Fibroblast of skin of abdomen (primary cell): ENCODE results near the gene STARD3NL.
A peak's percentile ranks its signal among the peaks of the same experiment; 100 is the strongest.

Source experiments
- DNase-seq: peaks from one replicate; pipeline ENCODE4 v3.0.0-alpha.2; 2013

The STARD3NL gene

GRCh38 chr7:38185395-38186307 lies 7.6 kb downstream of the STARD3NL start:
- DNase-seq, result no peak

GRCh38 chr7:38186593-38187314 lies 8.7 kb downstream of the STARD3NL start:
- no peak for DNase-seq

- DNase-seq, result no peak
These were observed 9.9 kb downstream of the STARD3NL start for GRCh38 chr7:38187794-38188440.

- no peak for DNase-seq
These were observed 11.3 kb downstream of the STARD3NL start for GRCh38 chr7:38189231-38189938.

GRCh38 chr7:38190011-38190410 lies 12.0 kb downstream of the STARD3NL start:
- DNase-seq, result peak; percentile 44

GRCh38 chr7:38191791-38192190 lies 13.7 kb downstream of the STARD3NL start:
- no peak for DNase-seq

- no peak for DNase-seq
These were observed 14.3 kb downstream of the STARD3NL start for GRCh38 chr7:38192327-38192726.

- DNase-seq, result peak; percentile 61
These were observed 18.0 kb downstream of the STARD3NL start for GRCh38 chr7:38195804-38196595.

- DNase-seq, result no peak
These were observed 20.3 kb downstream of the STARD3NL start for GRCh38 chr7:38198366-38198765.

- DNase-seq, result no peak
These were observed 21.1 kb downstream of the STARD3NL start for GRCh38 chr7:38199154-38199553.

GRCh38 chr7:38199782-38200181 lies 21.7 kb downstream of the STARD3NL start:
- DNase-seq, result no peak

- DNase-seq, result no peak
These were observed 28.0 kb downstream of the STARD3NL start for GRCh38 chr7:38206071-38206470.

GRCh38 chr7:38207843-38208242 lies 29.8 kb downstream of the STARD3NL start:
- no peak for DNase-seq

- no peak for DNase-seq
These were observed 33.4 kb downstream of the STARD3NL start for GRCh38 chr7:38211486-38211885.

- no peak for DNase-seq
These were observed 33.9 kb downstream of the STARD3NL start for GRCh38 chr7:38211940-38212339.

- DNase-seq, result peak; percentile 44
These were observed 37.1 kb downstream of the STARD3NL start for GRCh38 chr7:38215115-38215514.

- DNase-seq, result peak; percentile 92
These were observed 38.0 kb downstream of the STARD3NL start for GRCh38 chr7:38215735-38216670.

GRCh38 chr7:38217672-38218071 lies 39.6 kb downstream of the STARD3NL start:
- DNase-seq, result no peak

- no peak for DNase-seq
These were observed 42.4 kb downstream of the STARD3NL start for GRCh38 chr7:38220452-38220851.

- peak; percentile 41 for DNase-seq
These were observed 44.5 kb downstream of the STARD3NL start for GRCh38 chr7:38222481-38223096.
